Activated B cell treated with CpG ODN at 0.5 μM for 24 hours (primary cell): Measurements from ENCODE around the gene SLC16A13. TPM values are rescaled to one million over a fixed set of nuclear protein-coding genes. Genes with fewer than 3 reads are reported as not detected.

Experiments used
- ATAC-seq: fragments of 200-7000 bp; cut with Tn5 transposase; one replicate; pipeline ENCODE4 v1.10.0; 2021; ENCODE audit warnings: low read depth, mild to moderate bottlenecking, moderate library complexity
- CTCF ChIA-PET: fragments of 350-600 bp; sonication (Branson Sonifier 250); formaldehyde crosslinking; loops from one replicate; lab custom pipeline; 2021; ENCODE audit warnings: antibody characterized with exemption; lab: Charles Lee
- POLR2A ChIA-PET: fragments of 350-600 bp; sonication (Branson Sonifier 250); formaldehyde crosslinking; loops from one replicate; lab custom pipeline; 2021; ENCODE audit warnings: antibody characterized with exemption; lab: Charles Lee
- DNase-seq: peaks from one replicate; pipeline ENCODE4 v3.0.0; 2022
- H3K27ac Mint-ChIP-seq: one replicate; pipeline ENCODE4 v1.8.0; 2020; ENCODE audit warnings: mixed read lengths
- H3K27me3 Mint-ChIP-seq: one replicate; pipeline ENCODE4 v1.8.0; 2021; ENCODE audit warnings: mixed read lengths
- H3K36me3 Mint-ChIP-seq: one replicate; pipeline ENCODE4 v1.8.0; 2021; ENCODE audit warnings: low read depth, mixed read lengths
- H3K4me1 Mint-ChIP-seq: one replicate; pipeline ENCODE4 v1.8.0; 2021; ENCODE audit warnings: mixed read lengths
- H3K4me3 Mint-ChIP-seq: one replicate; pipeline ENCODE4 v1.8.0; 2020; ENCODE audit warnings: mild to moderate bottlenecking, mixed read lengths
- H3K9me3 Mint-ChIP-seq: one replicate; pipeline ENCODE4 v1.8.0; 2020; ENCODE audit warnings: mixed read lengths
- CTCF ChIP-seq: fragments of 200-600 bp; IDR thresholded peaks from one replicate; pipeline ENCODE4 v1.8.0; 2022; ENCODE audit warnings: antibody characterized with exemption, mild to moderate bottlenecking
- intact Hi-C: fragments of 100-400 bp; cut with micrococcal nuclease; formaldehyde crosslinking; loops from one replicate; pipeline ENCODE4 v1.15.1; 2024
- total RNA-seq: library from RNA; stranded (reverse); gene quantifications from 2 replicates; pipeline ENCODE4 v1.2.3, GENCODE V29; 2022

Gene SLC16A13
- total RNA-seq, 1 donor from 2014 or later = 11.8 TPM

- POLR2A ChIA-PET = interaction anchor here (1.6 kb wide), 1 partner anchor 9 kb away, joined by 6 read pairs; the partner anchor contains the start of gene SLC16A13
- Mint-ChIP-seq H3K36me3 (no peaks in the 10 kb centered on the region), H3K4me1 (peaks cover 36% of the 10 kb centered on the region), H3K4me3 (no peak overlapping the region), H3K9me3 (no peaks in the 10 kb centered on the region), H3K27me3 (no peaks in the 10 kb centered on the region), H3K27ac (no peak overlapping the region)
- no peak for TF ChIP-seq CTCF
- CTCF ChIA-PET = interaction anchor here (1.8 kb wide), 1 partner anchor 9 kb away, joined by 5 read pairs; the partner anchor contains the start of gene SLC16A13
- DNase-seq (no peak), ATAC-seq (no peak)
- intact Hi-C loops = no loop called here
These were observed 9.2 kb upstream of the SLC16A13 start for GRCh38 chr17:7026471-7027115.

GRCh38 chr17:7027335-7027734 lies 8.5 kb upstream of the SLC16A13 start:
- POLR2A ChIA-PET = interaction anchor here (0.9 to 1.6 kb wide), 2 partner anchors 8 to 12 kb away, joined by 3 to 6 read pairs; partner anchors contain the start of gene SLC16A13
- no peak for TF ChIP-seq CTCF
- Mint-ChIP-seq H3K4me1 (peaks cover 32% of the 10 kb centered on the region), H3K9me3 (no peaks in the 10 kb centered on the region), H3K4me3 (no peak overlapping the region), H3K36me3 (no peaks in the 10 kb centered on the region), H3K27ac (no peak overlapping the region), H3K27me3 (no peaks in the 10 kb centered on the region)
- DNase-seq = no peak
- no peak for ATAC-seq
- intact Hi-C loops = no loop called here
- CTCF ChIA-PET = interaction anchor here (1.8 kb wide), 1 partner anchor 8 kb away, joined by 5 read pairs; the partner anchor contains the start of gene SLC16A13

- no peak overlapping the region for H3K4me3 Mint-ChIP-seq
- DNase-seq (no peak), ATAC-seq (no peak)
- ChIA-PET POLR2A (no interaction called here), CTCF (interaction anchor here (1.1 kb wide), 1 partner anchor 16 kb away, joined by 3 read pairs; no protein-coding TSS in a partner anchor)
- no peaks in the 10 kb centered on the region for H3K27me3 Mint-ChIP-seq
- H3K36me3 Mint-ChIP-seq = no peaks in the 10 kb centered on the region
- intact Hi-C loops = no loop called here
- no peak for TF ChIP-seq CTCF
- H3K27ac Mint-ChIP-seq = no peak overlapping the region
- peaks cover 21% of the 10 kb centered on the region for H3K4me1 Mint-ChIP-seq
- no peaks in the 10 kb centered on the region for H3K9me3 Mint-ChIP-seq
These were observed 6.7 kb upstream of the SLC16A13 start for GRCh38 chr17:7029096-7029495.

- ATAC-seq = peak; percentile 62
- no peaks in the 10 kb centered on the region for H3K36me3 Mint-ChIP-seq
- no peak for DNase-seq
- ChIA-PET POLR2A (no interaction called here), CTCF (interaction anchor here (1.1 kb wide), 1 partner anchor 16 kb away, joined by 3 read pairs; no protein-coding TSS in a partner anchor)
- H3K4me1 Mint-ChIP-seq = peaks cover 25% of the 10 kb centered on the region
- no peak for TF ChIP-seq CTCF
- peak overlapping the region; percentile 81 for H3K27ac Mint-ChIP-seq
- no peaks in the 10 kb centered on the region for H3K9me3 Mint-ChIP-seq
- H3K4me3 Mint-ChIP-seq = peak overlapping the region; percentile 72
- intact Hi-C loops = no loop called here
- no peaks in the 10 kb centered on the region for H3K27me3 Mint-ChIP-seq
These were observed 6.2 kb upstream of the SLC16A13 start for GRCh38 chr17:7029659-7030058.

- Mint-ChIP-seq H3K9me3 (no peaks in the 10 kb centered on the region), H3K27me3 (no peaks in the 10 kb centered on the region), H3K4me3 (peak overlapping the region; percentile 94), H3K36me3 (peaks cover 8% of the 10 kb centered on the region), H3K4me1 (peaks cover 47% of the 10 kb centered on the region), H3K27ac (peak overlapping the region; percentile 98)
- ATAC-seq = peak; percentile 19
- CTCF ChIA-PET = interaction anchor here (1.0 to 1.2 kb wide), 7 partner anchors 9 to 124 kb away, joined by 3 to 12 read pairs (median 4); no protein-coding TSS in a partner anchor
- DNase-seq = no peak
- no peak for TF ChIP-seq CTCF
- POLR2A ChIA-PET = interaction anchor here (0.7 to 3.9 kb wide), 24 partner anchors 7 to 652 kb away, joined by 3 to 112 read pairs (median 4); partner anchors contain the start of genes ACADVL, BCL6B, CTDNEP1 and DLG4
- intact Hi-C loops = loop anchor here (1.0 kb wide), 3 partner anchors 8 to 21 kb away; a partner anchor contains a TSS
These were observed 742 bp upstream of the SLC16A13 start for GRCh38 chr17:7034955-7035590.
